NCI-H2171 (cell line): ENCODE results near the gene ATP6V0D1.
A peak's percentile ranks its signal among the peaks of the same experiment; 100 is the strongest.
"Not testable (repeated sequence)": the region's sequence is repeated elsewhere in the genome, so short reads cannot be mapped to it uniquely, and the experiment has no call there.

Experiments used
- DNase-seq: peaks from one replicate; lab custom pipeline; 2025; lab: John Stamatoyannopoulos, UW

The ATP6V0D1 gene

DNA sequence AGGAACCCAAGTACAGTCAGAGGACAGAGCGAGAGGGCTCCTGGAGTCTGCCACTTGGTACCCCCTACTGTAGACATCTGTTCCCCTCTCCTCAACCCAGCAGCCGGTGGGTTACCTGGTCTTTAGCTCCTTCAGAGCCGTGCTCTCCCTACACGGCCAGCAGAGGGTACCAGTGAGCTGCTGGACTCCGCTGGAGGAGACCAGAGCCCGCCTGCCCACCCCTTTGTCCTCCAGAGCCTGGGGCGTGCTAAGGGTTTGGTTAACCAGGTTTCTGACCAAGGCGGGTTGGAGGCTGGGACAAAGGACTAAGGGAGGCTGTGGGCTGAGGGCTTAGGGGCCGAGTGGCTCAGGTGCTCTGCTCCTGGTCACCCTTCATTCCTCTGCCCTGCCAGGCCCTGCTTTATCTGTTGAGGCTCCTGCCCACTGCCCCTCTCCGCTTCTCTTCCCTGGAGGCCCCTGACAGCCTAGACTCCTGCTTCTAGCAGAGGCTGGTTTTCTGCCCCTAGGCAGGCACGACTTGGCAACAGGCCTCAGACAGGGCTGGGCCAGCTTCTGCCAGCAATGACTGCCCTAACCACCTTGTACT lies 52.7 kb downstream of the ATP6V0D1 start:
- DNase-seq = peak; percentile 38

DNA sequence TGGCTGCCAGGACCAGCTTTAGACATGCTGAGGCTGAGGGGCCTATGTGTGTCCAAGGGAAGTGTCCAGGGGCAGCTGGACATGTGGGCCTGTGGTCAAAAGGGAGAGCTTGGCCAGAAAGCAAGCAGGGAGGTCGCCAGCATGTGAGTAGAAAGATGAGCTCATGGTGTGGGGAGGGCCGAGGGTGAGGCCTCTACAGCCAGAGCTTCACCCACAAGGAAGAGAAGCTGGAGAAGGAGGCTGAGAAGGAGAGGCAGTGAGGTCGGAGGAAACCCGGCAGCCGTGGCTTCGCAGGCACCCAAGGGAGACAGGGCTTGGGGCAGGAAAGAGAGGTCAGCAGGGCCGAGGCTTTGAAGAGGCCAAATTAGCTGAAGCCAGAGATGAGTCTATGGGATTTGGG lies 54.0 kb downstream of the ATP6V0D1 start:
- DNase-seq = no peak

DNA sequence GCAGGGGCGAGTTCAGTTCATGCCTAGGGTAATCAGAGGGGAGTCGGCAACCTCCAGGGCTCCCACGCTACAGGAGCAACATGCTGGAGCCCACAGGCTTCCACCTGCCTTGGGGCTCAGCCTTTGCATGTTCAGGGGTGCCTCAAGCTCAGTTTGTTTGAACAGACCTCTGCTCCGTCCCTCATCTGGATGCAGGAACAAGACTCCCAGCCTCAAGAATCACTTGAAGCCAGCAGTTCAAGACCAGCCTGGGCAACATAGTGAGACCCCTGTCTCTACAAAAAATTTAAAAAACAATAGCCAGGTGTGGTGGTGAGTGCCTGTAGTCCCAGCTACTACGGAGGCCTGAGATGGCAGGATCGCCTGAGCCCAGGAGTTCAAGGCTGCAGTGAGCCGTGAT lies 54.9 kb downstream of the ATP6V0D1 start:
- no peak for DNase-seq

DNA sequence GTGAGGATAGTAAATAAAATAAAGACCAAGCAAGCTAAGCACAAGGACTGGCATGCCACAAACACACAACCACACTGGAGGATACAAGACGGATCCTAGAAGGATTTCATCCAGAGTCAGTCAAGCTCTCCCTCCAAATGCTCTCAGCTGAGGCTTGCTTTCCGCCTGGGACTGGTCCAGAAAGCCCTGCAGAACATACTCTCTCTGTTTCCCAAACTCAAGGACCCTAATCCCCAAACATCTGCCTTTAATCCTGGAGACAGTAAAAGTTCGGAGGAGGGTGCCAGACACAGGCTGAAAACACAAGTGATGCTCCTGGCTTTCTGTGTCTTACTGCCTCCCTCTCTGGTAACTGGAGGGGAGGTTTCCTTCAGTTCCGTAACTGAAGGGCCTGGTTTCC lies 55.4 kb downstream of the ATP6V0D1 start:
- no peak for DNase-seq

DNA sequence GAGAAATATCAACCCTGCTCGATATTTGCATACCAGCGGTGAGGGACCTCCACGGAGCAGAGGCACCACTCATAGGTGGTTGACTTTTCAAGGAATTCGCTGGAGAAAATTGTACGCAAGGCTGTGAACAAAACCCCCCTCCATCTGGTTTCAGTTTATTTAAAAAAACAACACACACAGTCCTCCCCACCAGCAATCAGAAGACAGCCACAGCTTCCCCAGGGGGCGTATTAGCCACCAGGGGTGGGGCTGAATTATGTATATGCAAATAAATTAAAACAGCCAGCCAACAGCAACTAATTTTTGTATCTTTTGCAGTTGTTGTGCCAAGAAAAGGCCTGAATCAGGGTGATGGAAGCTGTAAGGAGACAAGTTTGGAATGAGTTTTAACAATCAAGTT lies 55.9 kb downstream of the ATP6V0D1 start:
- DNase-seq = no peak

DNA sequence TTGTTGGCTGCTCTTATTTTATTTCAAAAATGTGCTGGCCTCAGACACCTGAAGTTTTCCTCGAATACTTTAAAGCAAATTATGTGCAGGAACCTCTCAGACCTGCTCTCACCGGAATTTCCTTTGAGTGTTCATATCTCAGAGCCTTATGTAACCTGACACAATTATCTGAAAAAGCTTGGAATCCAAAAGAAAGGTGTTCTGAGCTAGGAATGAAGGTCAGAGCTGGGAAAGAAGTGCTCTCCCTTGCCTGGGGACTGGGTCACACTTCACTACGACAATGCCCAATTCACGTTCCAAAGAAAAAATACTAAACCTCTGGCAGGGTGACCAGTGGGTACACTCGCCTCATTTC lies 56.7 kb downstream of the ATP6V0D1 start:
- DNase-seq = no peak

DNA sequence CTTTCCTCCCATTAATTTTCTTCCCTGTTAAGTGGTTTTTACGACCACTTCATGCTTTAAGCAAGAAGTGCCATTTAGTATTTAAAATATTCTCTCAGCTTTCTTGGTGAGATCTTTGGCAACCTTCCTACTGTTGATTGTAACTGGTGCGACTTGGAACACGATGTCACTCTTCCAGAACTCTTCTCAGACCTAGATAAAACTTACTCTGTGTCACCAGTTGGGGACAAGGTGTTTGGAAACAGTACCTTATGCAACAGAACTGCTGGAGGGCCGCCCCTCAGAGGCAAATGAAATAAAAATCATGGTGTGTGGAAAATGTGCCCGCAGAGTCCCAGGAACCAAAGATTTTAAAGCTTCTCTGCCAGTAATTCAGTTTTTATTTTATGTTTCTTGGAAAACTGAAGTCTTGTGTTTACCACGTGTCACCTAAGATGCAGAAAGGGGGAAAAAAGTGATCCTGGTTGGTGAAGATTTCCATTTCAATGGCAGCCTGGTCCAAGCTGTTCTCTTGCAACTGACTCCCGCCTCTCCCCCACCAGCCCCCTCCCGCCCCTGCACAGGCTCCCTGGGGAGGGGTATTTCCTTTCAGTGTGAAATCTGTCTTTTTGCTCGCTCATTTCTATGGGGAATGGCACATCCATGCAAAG lies 57.2 kb downstream of the ATP6V0D1 start:
- peak; percentile 59 for DNase-seq

DNA sequence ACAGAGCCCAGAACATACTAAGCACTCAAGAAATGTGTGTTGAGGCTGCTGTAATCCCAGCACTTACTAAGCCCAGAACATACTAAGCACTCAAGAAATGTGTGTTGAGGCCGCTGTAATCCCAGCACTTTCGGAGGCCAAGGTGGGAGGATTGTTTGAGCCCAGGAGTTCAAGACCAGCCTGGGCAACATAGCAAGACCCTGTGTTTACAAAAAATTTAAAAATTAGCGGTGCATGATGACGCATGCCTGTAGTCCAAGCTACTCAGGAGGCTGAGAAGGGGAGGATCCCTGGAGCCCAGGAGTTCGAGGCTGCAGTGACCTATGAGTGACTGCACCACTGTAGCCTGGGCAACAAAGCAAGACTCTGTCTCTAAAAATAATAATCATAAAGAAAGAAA lies 57.9 kb downstream of the ATP6V0D1 start:
- DNase-seq = no peak

DNA sequence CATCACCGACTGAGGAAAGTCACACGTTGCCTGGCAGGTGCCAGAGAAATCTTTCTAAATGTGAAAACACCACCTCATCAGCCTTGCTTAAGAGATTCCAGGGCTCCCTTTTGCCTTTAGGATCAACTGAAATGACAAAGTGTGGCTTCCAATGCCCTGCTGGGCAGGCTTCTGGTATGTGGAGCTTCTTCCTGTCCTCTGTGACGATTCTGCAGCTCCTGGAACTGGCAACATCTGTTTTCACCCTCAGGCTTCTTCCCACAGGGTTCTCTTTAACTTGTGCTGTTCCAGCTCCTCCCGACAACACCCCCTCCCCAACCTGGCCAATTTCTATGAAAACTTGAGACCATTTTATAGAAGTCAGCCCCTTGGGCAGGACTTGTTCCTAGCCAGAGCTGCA lies 59.9 kb downstream of the ATP6V0D1 start:
- DNase-seq = no peak

DNA sequence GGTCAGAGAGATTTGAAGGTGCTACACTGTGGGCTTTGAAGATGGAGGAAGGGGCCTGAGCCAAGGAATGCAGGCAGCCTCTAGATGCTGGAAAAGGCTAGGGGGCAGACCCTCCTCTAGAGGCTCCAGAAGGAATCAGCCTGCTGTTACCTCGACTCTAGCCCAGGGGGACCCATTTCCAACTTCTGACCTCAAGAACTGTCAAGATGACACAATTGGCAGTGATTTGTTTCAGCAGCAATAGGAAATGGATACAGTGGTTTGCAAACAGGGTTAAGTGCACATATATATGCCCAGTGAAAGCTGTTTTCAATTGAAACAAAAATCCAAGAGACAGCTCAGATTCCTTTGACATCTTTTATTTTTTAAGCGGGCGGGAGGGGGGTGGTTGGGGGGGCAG lies 61.0 kb downstream of the ATP6V0D1 start:
- DNase-seq = no peak

DNA sequence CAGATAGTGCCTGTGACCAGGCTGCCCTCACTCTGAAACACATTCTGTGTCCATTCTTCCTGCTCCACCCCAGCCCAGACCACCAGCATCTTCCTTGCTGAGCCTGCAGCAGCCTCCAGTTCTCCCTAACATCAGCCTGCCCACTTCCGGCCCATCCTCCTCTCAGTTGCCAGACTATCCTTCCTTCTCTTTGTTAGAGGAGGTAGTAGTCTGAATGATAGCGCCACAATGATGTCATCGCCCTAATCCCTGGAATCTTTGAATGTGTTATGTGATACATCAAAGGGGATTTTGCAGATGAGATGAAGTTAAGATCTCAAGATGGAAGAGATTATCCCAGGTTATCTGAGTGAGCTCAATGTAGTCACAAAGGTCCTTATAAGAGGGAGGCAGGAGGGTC lies 61.5 kb downstream of the ATP6V0D1 start:
- no peak for DNase-seq

DNA sequence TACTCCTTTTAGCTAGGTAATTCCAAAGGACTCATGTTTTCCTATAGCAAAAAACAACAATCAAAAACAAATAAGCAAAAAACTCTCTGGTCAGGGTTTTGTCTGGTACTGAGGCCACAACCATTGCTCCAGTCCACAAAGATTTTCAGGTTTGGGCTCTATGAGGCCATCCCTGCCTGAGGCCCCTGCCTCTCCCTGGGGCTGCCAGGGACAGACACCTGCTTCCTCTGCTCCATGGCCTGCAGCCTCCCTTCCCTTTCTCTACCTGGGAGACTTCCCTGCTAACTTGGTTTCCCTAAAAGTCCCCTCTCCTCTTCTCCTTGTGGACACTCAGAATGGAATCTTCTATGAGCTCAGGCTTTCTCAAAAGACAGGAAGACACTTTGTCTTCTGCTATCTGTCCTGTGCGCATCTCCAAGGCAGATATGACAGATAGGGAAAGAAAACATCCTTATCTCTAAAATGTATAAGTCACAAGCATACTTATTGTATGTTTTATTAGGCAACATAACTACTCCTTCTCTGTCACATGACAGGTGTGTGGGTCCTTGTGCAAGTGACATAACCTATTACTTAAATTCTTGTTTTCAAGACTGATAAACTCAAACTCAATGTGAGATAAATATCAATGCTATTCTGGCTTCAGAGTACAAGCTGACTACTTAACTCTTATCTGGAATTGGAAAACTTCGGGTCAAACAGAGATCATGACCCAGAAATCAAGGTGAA lies 63.5 kb downstream of the ATP6V0D1 start:
- DNase-seq = no peak

DNA sequence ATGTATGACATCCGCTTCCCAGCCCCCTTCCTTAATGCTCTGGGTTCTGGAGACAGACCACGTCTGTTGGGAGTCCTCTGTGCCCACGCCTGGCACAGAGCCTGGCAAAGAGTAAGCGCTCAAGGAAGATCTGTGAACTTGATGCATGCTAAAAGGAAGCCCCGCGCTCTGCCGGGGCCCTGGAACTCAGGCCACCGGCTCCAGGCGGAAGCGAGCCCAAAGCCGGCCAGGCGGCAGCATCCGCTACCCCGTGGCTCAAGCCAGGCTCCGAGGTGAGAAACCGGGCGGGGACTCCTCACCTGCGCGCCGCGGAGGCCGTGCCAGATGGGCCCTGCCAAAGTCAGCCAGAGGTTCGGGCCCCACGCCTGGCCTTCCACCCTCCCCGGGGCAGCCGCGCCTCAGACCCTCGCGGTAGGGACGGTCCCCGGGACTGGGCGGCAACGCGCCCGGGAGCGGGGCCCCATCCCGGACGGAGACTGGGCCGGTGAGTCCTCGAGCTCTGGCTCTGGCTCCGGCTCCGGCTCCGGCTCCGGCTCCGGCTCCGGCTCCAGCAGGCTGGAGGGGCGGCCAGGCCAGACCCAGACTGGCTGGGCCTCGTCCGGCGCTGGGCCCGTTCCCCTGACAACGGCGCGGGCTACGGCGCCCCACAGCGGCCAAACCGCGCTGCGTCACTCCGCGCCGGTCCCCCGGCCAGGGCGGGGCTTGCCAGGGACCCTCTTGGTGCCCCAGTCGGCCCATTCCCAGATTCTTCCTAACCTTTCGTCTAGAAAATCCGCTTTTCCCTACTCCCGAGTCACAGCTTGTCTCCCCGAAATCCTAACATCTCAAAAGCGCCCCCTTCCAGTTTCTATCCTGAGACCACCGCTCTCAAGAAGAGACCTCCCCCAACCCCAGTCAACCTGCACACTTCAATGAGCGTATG lies 64.8 kb downstream of the ATP6V0D1 start, which contains the start of gene ZDHHC1:
Gene ZDHHC1 (minus strand): TSS at position 606 of the 922 bp plus-strand sequence. CDS start 8,702 bp downstream, outside the sequence.
- peak; percentile 19 for DNase-seq

DNA sequence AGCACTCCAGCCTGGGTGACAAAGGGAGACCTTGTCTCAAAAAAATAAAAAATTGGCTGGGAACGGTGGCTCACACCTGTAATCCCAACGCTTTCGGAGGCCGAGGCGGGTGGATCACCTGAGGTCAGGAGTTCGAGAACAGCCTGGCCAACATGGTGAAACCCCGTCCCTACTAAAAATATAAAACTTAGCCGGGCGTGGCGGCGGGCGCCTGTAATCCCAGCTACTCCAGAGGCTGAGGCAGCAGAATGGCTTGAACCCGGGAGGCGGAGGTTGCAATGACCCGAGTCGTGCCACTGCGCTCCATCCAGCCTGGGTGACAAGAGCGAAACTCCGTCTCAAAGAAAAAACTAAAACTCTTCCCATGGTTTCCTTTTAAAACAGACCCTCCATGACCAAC lies 65.5 kb downstream of the ATP6V0D1 start:
- not testable (repeated sequence) for DNase-seq

DNA sequence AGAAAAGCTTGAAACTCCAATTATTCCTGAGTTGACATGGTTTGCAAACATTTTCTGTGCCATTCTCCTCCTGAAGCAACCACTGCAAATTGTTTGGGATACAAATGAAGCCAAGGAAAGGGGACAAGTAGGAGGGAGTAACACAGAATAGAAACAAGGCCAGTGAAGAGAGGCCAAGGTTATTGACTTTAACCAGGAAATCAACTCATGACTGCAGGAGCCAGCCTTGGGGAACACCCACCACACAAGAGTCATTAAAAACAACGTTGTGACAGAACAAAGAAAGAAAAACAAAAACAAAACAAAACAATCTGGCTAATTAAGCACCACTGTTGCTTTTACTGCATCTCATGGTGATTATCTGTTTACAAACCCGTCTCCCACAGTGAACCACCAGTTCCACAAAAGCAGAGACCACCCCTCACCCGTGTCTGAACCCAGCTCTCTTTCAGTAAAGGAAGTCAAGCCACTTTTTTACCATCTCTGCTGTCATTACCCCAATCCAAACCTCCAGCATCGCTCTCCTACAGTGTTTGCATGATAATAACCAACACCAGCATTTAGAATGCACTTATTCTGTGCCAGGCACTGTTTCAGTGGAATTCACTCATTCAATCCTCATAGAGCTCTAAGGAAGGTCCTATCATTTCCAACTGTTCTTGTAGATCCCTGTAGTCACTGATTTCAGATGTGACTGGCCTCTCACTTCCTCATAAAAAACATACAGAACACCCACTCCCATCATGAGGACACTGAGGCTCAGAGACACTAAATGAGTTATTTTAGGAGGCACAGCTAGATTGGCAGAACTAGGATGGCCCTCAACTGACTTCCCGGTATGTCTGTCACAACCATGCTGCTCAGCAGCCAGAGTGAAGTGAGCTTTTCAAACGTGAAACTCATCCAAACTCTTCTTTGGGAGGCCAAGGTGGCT lies 66.7 kb downstream of the ATP6V0D1 start:
- no peak for DNase-seq

DNA sequence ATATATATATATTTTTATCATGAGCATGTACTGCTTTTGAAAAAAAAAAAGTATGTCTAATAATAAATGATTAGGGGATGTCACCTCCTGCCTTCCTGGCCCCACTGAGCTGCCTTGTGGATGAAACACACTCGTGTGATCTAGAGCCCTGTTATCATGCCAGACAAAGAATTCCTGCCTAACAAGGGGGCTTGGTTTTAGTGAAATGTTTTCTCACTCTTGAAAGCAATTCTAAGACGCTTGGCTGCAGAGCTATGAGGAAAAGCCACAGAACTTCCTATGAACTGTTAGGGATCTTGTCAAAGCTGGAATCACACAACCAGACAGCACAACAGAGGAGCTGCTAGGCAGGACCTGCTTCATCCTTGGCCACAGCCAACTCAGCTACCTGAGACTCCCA lies 68.7 kb downstream of the ATP6V0D1 start:
- DNase-seq = no peak

DNA sequence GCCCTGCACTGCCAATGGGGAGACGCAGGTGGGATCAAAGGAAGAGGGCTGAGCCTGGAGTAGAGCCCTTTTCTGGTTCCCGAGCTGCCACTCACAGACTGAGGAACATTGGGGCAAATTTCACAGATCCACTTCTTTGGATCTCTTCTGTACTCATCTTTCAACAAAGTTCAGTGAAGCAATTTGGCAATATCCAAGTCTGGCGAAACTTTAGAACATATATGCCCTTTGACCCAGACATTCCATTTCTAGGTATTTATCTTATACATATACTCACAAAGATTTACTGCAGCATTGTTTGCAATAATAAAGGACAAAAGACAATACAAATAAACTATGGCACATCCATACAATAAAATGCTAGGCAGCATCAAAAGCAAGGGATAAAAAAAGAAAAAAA lies 69.6 kb downstream of the ATP6V0D1 start:
- no peak for DNase-seq

DNA sequence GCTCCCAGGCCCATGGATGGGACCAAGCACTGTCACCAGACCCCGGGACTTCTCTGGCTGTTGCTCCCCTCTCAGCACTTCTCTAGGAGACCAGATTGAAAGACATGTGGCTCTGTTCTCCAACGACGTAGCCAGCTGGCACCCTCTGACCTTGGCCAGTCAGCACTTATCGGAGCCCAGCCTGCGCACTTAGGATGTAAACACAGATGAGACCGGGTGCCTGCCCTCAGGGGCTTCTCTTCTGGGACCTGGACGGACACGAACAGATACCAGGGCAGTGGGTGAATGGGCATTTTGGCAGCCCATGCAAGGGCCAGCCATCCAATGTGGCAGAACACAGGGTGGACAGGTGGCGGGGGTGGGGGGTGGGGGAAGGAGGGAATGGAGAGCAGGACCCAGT lies 71.3 kb downstream of the ATP6V0D1 start:
- DNase-seq = no peak

DNA sequence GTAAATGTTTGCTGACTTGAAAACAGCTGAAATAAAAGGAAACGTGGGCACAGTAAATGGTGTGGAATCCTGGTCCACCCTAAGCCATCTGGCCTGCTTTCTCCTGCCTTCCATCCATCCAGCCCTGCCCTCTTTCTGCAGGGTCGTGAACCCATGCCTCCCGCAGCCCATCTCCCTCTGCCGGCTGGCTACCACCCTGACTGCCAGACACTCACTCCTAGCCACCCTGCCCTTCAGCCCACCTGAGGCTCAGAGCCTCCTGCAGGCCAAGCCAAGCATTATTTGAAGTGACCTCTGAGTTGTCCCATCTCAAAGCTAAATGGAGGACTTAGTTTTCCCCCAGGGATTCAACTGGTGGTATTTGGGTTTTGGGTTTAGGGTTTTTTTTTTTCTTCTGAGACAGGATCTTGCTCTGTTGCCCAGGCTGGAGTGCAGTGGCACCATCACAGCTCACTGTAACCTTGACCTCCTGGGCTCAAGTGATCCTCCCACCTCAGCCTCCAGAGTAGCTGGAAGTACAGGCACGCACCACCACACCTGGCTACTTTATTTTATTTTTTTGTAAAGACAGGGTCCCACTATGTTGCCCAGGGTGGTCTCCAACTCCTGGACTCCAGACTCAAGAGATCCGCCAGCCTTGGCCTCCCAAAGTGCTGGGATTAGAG lies 73.0 kb downstream of the ATP6V0D1 start:
- no peak for DNase-seq

DNA sequence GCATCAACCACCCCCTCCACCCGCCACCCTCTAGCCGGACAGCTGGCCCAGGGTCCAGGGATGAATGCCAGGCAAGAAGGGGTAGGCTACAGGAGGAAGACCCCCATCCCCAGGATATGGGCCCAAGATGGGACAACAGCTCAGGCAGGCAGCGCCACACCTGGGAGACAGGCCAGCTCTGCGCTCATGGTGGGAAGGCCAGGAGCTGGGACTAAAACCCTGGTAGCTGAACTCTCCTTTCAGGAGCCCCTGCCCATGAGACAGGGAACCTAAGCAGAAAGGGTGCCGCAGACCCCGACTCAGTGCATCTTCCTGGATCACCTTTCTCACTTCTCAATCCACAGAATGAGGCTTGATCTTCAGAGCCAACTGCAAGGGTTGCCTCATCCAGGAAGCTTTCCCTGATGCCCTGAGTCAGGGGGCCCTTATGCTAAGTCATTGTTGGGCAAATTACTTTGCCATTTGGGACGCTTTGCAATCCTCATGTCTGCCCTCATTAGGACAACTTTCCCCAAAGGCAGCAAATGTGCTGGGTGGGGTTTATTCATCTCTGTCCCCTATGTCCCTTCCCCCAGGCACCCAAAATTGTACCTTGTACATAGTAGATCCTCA lies 73.7 kb downstream of the ATP6V0D1 start:
- DNase-seq = no peak
